GM21528 (cell line): Measurements from ENCODE around the gene VHLL.

Experiments
- ATAC-seq: cut with Tn5 transposase; IDR thresholded peaks from one replicate; pipeline ENCODE4 v1.9.1; 2021; ENCODE audit warnings: mild to moderate bottlenecking, moderate library complexity; ENCODE audit not compliant: unreplicated experiment, low FRiP score

Gene VHLL

DNA sequence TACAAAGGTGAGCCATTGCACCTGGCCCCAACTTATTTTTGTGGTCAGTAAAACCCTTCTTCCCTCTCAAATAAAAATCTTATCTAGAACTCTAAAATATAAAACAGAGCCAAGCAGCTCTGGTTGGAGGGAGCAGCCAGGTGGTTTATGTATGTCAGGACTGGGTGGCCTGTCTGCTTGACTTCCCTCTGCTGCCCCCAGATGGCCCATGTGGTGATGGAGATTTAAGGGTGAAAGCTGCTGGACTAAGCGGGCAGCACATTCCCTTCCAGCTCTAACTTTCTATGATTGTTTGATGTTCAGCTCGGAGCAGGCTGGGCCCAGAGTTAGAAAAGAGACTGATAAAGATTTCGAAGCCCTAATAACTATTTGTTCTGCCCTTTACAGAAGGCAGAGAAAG, 39.3 kb downstream of the VHLL start:
- no peak for ATAC-seq

DNA sequence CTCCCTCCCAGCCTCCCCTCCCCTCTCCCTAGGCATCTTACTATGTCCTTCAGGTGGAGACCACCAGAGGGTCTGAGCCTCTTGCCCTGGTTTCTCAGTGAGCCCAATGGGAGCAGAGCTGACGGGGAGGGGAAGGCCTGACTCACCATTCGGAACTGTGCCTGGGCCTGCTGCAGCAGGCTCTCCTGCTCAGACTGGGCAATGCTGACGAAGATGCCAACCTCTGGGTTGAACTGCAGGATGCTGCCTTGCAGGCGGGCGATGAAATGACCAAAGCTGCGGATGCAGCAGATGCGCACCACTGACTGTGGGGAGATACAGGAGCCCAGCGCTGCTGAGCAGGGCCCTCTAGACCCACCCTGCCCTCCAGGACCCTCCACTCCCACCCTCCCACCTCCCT, 40.2 kb downstream of the VHLL start:
- ATAC-seq: no peak

DNA sequence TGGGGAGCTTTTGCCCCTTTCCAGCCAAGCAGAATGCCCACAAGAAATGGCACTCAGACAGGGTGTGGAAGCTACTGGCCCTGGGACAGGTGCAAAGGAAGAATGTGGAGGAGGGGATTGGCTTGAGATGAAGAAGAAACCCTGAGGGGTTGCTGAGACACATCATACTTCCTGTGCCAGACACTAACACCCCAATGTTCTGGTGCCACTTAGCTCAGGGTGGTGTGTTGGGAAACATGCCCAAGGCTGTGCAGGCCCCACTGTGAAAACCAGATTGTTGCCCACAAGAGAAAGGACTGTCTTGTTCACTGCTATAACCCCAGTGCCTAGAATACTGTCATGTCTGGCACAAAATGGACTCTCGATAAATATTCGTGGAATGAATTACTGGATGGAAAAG, 41.4 kb downstream of the VHLL start:
- ATAC-seq: no peak

DNA sequence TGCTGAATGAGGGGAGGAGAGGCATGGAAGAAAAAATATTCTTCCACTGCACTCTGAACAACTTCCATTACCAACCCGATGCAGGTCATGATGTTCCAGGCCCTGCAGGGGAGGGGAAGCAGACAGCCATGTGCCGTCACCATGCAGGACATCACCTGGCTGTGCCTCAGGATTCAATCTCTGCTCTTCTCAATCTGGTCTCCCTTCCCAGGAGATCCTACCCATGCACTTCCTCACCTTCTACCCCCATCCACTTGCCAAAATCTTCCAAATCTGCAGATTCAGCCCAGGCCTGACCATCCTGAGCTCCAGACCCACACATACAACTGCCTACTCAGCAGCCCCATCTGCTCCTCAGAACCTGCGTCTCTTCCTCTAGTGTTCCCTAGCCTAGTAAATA, 45.5 kb downstream of the VHLL start:
- no peak for ATAC-seq

DNA sequence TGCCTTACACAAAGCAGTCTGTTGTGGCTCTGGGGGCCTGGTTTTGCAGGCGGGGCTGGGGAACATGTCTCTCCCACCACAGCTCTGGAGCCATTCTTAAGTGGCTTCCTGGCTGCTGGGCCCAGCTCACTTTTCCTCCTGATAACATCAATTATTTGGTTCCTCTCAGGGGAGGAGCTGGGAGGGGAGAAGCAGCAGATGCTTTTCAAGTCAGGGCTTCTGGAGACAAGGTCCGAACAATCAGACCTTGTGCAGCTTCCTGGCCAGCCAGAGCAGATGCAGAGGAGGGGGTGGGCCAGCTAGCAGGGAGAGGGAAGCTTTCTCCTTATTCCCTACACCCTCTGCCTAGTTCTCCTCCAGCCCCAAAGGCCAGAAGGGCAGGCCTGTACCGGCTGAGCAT, 47.6 kb downstream of the VHLL start:
- no peak for ATAC-seq

DNA sequence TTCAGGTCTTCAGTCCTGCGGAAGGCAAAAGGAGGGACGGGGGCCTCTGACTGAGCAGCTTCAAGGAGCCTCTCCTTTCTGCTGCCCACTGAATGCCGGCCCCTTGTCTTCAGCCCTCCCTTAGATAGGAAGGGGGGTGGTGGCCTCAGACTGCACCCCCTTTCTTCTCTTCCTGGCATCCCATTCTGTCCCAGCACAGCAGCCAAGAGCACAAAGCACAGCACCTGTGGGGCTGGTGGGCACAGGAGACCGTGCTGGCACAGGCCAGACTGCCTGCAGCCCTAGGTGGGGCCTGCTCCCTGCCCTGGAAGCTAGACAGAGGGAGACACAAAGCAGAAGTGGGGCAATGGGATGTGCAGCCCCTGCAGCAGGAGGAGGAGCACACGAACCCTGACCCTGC, 49.5 kb downstream of the VHLL start:
- no peak for ATAC-seq
